Activated B cell treated with CpG ODN at 0.5 μM for 24 hours (primary cell): ENCODE results near the gene HERC4. TPM values are rescaled to one million over a fixed set of nuclear protein-coding genes. Genes with fewer than 3 reads are reported as not detected.

Experiments
- ATAC-seq: fragments of 200-7000 bp; cut with Tn5 transposase; one replicate; pipeline ENCODE4 v1.10.0; 2021; ENCODE audit warnings: low read depth, mild to moderate bottlenecking, moderate library complexity
- CTCF ChIA-PET: fragments of 350-600 bp; sonication (Branson Sonifier 250); formaldehyde crosslinking; loops from one replicate; lab custom pipeline; 2021; ENCODE audit warnings: antibody characterized with exemption; lab: Charles Lee
- POLR2A ChIA-PET: fragments of 350-600 bp; sonication (Branson Sonifier 250); formaldehyde crosslinking; loops from one replicate; lab custom pipeline; 2021; ENCODE audit warnings: antibody characterized with exemption; lab: Charles Lee
- DNase-seq: peaks from one replicate; pipeline ENCODE4 v3.0.0; 2022
- H3K27ac Mint-ChIP-seq: one replicate; pipeline ENCODE4 v1.8.0; 2020; ENCODE audit warnings: mixed read lengths
- H3K27me3 Mint-ChIP-seq: one replicate; pipeline ENCODE4 v1.8.0; 2021; ENCODE audit warnings: mixed read lengths
- H3K36me3 Mint-ChIP-seq: one replicate; pipeline ENCODE4 v1.8.0; 2021; ENCODE audit warnings: low read depth, mixed read lengths
- H3K4me1 Mint-ChIP-seq: one replicate; pipeline ENCODE4 v1.8.0; 2021; ENCODE audit warnings: mixed read lengths
- H3K4me3 Mint-ChIP-seq: one replicate; pipeline ENCODE4 v1.8.0; 2020; ENCODE audit warnings: mild to moderate bottlenecking, mixed read lengths
- H3K9me3 Mint-ChIP-seq: one replicate; pipeline ENCODE4 v1.8.0; 2020; ENCODE audit warnings: mixed read lengths
- intact Hi-C: fragments of 100-400 bp; cut with micrococcal nuclease; formaldehyde crosslinking; loops from one replicate; pipeline ENCODE4 v1.15.1; 2024
- total RNA-seq: library from RNA; stranded (reverse); gene quantifications from 2 replicates; pipeline ENCODE4 v1.2.3, GENCODE V29; 2022
- TF ChIP-seq, protein P1 (sequence below): fragments of 200-600 bp; IDR thresholded peaks from one replicate; pipeline ENCODE4 v1.8.0; 2022; ENCODE audit warnings: antibody characterized with exemption, mild to moderate bottlenecking

Gene HERC4, protein sequence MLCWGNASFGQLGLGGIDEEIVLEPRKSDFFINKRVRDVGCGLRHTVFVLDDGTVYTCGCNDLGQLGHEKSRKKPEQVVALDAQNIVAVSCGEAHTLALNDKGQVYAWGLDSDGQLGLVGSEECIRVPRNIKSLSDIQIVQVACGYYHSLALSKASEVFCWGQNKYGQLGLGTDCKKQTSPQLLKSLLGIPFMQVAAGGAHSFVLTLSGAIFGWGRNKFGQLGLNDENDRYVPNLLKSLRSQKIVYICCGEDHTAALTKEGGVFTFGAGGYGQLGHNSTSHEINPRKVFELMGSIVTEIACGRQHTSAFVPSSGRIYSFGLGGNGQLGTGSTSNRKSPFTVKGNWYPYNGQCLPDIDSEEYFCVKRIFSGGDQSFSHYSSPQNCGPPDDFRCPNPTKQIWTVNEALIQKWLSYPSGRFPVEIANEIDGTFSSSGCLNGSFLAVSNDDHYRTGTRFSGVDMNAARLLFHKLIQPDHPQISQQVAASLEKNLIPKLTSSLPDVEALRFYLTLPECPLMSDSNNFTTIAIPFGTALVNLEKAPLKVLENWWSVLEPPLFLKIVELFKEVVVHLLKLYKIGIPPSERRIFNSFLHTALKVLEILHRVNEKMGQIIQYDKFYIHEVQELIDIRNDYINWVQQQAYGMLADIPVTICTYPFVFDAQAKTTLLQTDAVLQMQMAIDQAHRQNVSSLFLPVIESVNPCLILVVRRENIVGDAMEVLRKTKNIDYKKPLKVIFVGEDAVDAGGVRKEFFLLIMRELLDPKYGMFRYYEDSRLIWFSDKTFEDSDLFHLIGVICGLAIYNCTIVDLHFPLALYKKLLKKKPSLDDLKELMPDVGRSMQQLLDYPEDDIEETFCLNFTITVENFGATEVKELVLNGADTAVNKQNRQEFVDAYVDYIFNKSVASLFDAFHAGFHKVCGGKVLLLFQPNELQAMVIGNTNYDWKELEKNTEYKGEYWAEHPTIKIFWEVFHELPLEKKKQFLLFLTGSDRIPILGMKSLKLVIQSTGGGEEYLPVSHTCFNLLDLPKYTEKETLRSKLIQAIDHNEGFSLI
- 65.3 and 84.2 TPM in 2 replicates for total RNA-seq

DNA sequence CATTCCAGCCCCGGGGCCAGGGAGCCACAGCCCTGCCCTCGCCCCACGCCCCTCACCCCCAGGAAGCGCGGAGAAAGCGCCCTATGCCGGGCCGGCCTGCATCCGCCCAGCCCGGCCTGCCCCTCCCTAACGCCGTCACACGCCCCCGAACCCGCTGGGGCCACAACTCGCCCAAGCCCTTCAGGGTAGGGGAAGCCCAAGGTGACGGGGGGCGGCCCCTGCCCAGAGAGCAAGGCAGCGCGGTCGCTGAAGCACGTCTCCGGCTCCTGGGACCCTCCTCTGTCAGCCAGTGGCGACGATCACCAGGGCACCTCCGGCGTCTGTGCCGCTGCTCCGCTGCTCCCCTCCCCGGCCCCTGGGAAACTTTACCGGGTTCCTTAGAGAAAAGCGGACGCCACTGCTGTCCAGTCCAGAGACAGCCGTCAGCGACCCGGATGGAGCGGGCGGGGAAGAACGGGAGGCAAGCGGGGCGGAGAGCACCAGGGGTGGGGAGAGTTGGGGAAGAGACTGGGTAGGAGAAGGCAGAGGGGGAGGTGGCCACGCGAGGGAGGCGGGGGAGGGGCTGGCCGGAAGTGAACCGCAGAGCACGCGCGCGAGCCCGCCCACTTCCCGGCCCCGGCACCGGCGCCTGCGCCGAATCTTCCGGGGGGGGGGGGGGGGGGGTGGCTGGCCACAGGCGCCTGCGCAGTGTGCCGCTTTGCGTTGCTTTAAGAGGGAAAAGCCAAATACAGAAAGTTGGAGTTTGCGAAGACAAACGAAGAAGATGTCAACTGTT is at the start of gene HERC4:
Gene HERC4 (minus strand): TSS at position 509 of the 775 bp plus-strand sequence. CDS start 2,175 bp downstream, outside the sequence.
- POLR2A ChIA-PET: interaction anchor here (0.6 to 1.3 kb wide), 14 partner anchors 9 to 646 kb away, joined by 3 to 17 read pairs (median 6); partner anchors contain the start of genes CCAR1 and HNRNPH3
- Mint-ChIP-seq H3K9me3 (no peaks in the 10 kb centered on the region), H3K4me3 (peak within 1 kb of the TSS; percentile 97), H3K4me1 (peaks cover 39% of the 10 kb centered on the region), H3K27ac (peak within 1 kb of the TSS; percentile 97), H3K27me3 (no peaks in the 10 kb centered on the region), H3K36me3 (peaks cover 28% of the 10 kb centered on the region)
- CTCF ChIA-PET: no interaction called here
- ATAC-seq: peak; percentile 92
- peak; percentile 91 for DNase-seq
- TF ChIP-seq, protein P1, sequence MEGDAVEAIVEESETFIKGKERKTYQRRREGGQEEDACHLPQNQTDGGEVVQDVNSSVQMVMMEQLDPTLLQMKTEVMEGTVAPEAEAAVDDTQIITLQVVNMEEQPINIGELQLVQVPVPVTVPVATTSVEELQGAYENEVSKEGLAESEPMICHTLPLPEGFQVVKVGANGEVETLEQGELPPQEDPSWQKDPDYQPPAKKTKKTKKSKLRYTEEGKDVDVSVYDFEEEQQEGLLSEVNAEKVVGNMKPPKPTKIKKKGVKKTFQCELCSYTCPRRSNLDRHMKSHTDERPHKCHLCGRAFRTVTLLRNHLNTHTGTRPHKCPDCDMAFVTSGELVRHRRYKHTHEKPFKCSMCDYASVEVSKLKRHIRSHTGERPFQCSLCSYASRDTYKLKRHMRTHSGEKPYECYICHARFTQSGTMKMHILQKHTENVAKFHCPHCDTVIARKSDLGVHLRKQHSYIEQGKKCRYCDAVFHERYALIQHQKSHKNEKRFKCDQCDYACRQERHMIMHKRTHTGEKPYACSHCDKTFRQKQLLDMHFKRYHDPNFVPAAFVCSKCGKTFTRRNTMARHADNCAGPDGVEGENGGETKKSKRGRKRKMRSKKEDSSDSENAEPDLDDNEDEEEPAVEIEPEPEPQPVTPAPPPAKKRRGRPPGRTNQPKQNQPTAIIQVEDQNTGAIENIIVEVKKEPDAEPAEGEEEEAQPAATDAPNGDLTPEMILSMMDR: no peak
- intact Hi-C loops: loop anchor here (1.0 to 5.0 kb wide), 14 partner anchors 26 to 882 kb away; partner anchors contain the start of genes CCAR1, DDX21, DDX50 and HNRNPH3

DNA sequence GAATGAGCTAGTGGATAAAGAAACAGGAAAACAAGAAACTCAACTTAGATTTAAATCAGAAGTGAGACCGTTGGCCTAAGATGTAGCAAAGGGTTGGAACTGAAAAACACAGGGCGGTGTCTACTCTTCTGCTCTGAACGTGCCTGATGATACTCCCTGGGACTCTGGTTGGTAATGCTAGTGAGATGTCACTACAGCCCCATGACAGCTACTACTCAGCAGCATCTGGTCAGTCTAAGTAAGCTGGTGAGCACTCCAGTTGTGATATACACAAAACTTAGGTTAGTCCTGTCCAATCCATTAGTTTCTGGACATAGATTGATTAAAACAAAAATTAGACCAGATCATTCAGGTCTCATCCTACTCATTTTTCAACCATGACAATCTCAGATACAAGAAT is 49.6 kb upstream of the HERC4 start:
- H3K9me3 Mint-ChIP-seq: no peaks in the 10 kb centered on the region
- no peak overlapping the region for H3K27ac Mint-ChIP-seq
- no peak overlapping the region for H3K4me3 Mint-ChIP-seq
- no peaks in the 10 kb centered on the region for H3K4me1 Mint-ChIP-seq
- POLR2A ChIA-PET: no interaction called here
- H3K27me3 Mint-ChIP-seq: peaks cover under 1% of the 10 kb centered on the region
- DNase-seq (no peak), ATAC-seq (no peak)
- H3K36me3 Mint-ChIP-seq: no peaks in the 10 kb centered on the region
- TF ChIP-seq, protein P1: no peak
- intact Hi-C loops: no loop called here
- CTCF ChIA-PET: no interaction called here

DNA sequence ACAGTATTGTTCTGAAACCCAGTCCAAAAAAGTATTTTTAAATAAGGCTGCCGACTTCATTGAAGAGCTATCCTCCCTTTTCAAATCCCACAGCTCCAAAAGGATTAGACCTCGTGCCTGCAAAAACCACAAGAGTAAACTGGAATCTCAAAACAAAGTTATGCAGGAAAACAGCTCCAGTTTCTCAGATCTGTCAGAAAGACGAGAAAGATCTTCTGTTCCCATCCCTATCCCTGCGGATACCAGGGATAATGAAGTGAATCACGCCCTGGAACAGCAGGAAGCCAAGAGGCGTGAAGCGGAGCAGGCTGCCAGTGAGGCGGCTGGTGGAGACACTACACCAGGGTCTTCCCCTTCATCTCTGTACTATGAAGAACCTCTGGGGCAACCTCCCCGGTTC is 46.8 kb upstream of the HERC4 start:
- ChIA-PET CTCF (interaction anchor here (1.3 kb wide), 1 partner anchor 34 kb away, joined by 3 read pairs; no protein-coding TSS in a partner anchor), POLR2A (interaction anchor here (0.6 kb wide), 1 partner anchor 210 kb away, joined by 3 read pairs; the partner anchor contains the start of gene HNRNPH3)
- TF ChIP-seq, protein P1: no peak
- no peak overlapping the region for H3K4me3 Mint-ChIP-seq
- H3K4me1 Mint-ChIP-seq: no peaks in the 10 kb centered on the region
- intact Hi-C loops: no loop called here
- H3K9me3 Mint-ChIP-seq: no peaks in the 10 kb centered on the region
- peaks cover 2% of the 10 kb centered on the region for H3K27me3 Mint-ChIP-seq
- ATAC-seq (no peak), DNase-seq (no peak)
- H3K27ac Mint-ChIP-seq: no peak overlapping the region
- no peaks in the 10 kb centered on the region for H3K36me3 Mint-ChIP-seq

DNA sequence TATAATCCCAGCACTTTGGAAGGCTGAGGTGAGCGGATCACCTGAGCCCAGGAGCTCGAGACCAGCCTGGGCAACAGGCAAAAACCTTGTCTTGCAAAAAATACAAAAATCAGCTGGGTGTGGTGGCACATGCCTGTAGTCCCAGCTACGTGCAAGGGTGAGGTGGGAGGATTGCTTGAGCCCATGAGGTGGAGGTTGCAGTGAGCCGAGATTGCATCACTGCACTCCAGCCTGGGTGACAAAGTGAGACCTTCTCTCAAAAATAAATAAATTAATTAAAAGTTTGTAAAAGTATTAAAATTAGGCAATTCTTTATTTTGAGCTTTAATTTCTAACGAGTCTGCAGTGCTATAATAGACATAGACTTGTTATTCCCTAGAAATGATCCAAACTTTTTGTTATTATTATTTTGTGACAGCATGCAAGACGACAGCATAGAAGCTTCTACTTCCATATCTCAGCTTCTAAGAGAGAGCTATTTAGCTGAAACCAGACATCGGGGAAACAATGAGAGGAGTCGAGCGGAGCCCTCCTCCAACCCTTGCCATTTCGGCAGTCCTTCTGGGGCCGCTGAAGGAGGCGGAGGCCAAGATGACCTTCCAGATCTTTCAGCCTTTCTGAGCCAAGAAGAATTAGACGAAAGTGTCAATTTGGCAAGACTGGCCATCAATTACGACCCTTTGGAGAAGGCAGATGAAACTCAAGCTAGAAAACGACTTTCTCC is 46.1 kb upstream of the HERC4 start:
- intact Hi-C loops: no loop called here
- ATAC-seq: no peak
- H3K27ac Mint-ChIP-seq: no peak overlapping the region
- no peak for DNase-seq
- no peaks in the 10 kb centered on the region for H3K36me3 Mint-ChIP-seq
- H3K9me3 Mint-ChIP-seq: no peaks in the 10 kb centered on the region
- POLR2A ChIA-PET: interaction anchor here (0.6 kb wide), 1 partner anchor 211 kb away, joined by 3 read pairs; the partner anchor contains the start of gene HNRNPH3
- H3K27me3 Mint-ChIP-seq: peaks cover 2% of the 10 kb centered on the region
- TF ChIP-seq, protein P1: no peak
- CTCF ChIA-PET: interaction anchor here (1.3 kb wide), 1 partner anchor 34 kb away, joined by 3 read pairs; no protein-coding TSS in a partner anchor
- H3K4me3 Mint-ChIP-seq: no peak overlapping the region
- no peaks in the 10 kb centered on the region for H3K4me1 Mint-ChIP-seq
